GM13976 (cell line): Measurements from ENCODE around the gene SCAPER.

Source experiments
- DNase-seq: peaks from one replicate; pipeline ENCODE4 v3.0.0; 2012; ENCODE audit warnings: low spot score
- in situ Hi-C: fragments of 300-500 bp; cut with MboI; formaldehyde crosslinking; loops from one replicate; pipeline ENCODE4 v1.12.0; 2022; ENCODE audit warnings: low sequenced_read_pairs, mixed read lengths, inconsistent platforms; ENCODE audit not compliant: unreplicated experiment
- TF ChIP-seq, protein P1 (sequence below): IDR thresholded peaks from 2 replicates; pipeline ENCODE4 v1.5.1; 2012; ENCODE audit warnings: borderline replicate concordance, mild to moderate bottlenecking; ENCODE audit not compliant: insufficient read depth; ENCODE audit errors: extremely low read depth, missing control alignments, control extremely low read depth

The SCAPER gene

DNA sequence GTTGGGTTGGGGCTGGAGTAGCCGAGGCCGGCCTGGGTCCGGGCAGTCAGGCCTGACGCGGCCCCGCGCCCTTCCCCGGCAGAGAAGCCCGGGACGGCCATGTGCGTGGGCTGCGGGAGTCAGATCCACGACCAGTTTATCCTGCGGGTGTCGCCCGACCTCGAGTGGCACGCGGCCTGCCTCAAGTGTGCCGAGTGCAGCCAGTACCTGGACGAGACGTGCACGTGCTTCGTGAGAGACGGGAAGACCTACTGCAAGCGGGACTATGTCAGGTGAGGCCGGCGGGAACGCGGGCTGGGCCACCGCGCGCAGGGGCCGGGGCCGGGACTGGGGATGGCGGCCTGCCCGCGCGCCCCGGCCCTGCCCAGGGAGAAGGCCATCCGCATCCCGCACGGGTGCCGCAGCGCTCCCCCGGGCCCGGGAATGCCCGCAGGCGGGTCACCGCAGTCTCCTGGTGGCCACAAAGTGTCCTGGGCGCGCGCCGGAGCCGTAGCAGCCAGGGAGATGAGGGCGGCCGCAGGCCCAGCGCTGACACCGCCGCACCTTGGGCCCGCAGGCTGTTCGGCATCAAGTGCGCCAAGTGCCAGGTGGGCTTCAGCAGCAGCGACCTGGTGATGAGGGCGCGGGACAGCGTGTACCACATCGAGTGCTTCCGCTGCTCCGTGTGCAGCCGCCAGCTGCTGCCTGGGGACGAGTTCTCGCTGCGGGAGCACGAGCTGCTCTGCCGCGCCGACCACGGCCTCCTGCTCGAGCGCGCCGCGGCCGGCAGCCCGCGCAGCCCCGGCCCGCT, 567.2 kb downstream of the SCAPER start:
- in situ Hi-C loops, result no loop called here
- TF ChIP-seq, protein P1, sequence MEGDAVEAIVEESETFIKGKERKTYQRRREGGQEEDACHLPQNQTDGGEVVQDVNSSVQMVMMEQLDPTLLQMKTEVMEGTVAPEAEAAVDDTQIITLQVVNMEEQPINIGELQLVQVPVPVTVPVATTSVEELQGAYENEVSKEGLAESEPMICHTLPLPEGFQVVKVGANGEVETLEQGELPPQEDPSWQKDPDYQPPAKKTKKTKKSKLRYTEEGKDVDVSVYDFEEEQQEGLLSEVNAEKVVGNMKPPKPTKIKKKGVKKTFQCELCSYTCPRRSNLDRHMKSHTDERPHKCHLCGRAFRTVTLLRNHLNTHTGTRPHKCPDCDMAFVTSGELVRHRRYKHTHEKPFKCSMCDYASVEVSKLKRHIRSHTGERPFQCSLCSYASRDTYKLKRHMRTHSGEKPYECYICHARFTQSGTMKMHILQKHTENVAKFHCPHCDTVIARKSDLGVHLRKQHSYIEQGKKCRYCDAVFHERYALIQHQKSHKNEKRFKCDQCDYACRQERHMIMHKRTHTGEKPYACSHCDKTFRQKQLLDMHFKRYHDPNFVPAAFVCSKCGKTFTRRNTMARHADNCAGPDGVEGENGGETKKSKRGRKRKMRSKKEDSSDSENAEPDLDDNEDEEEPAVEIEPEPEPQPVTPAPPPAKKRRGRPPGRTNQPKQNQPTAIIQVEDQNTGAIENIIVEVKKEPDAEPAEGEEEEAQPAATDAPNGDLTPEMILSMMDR, result no peak
- peak; percentile 30 for DNase-seq

DNA sequence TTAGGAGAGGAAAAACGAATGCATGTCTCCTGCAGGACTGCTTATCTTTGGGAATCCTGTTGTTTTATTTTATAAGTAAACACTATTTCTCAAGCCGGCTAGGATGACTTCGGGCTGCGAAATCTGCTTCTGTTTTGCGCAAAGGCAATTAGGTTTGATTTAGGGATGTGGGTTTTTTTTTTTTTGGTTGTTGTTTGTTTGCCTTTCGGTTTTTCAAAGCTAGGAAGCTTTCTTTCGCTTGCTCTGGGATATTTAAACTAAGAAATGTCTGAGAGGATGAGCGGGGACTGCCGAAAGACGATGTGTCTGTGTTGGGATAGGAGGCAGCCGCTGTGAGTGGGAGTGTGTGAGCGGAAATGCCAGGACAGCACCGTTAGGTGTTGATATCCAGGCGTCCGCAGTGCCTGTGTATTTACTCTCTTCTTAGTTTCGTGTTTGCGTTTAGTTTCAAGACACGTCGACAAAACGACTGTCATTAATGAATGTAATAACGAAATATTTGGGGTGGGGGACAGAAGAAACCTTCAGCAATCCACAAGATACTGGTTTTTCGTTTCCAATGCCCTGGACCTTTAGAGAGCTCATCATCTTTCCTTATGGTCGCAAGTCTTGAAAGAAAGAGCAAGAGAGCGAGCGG, 568.0 kb downstream of the SCAPER start:
- TF ChIP-seq, protein P1, result no peak
- in situ Hi-C loops, result no loop called here
- peak; percentile 48 for DNase-seq

DNA sequence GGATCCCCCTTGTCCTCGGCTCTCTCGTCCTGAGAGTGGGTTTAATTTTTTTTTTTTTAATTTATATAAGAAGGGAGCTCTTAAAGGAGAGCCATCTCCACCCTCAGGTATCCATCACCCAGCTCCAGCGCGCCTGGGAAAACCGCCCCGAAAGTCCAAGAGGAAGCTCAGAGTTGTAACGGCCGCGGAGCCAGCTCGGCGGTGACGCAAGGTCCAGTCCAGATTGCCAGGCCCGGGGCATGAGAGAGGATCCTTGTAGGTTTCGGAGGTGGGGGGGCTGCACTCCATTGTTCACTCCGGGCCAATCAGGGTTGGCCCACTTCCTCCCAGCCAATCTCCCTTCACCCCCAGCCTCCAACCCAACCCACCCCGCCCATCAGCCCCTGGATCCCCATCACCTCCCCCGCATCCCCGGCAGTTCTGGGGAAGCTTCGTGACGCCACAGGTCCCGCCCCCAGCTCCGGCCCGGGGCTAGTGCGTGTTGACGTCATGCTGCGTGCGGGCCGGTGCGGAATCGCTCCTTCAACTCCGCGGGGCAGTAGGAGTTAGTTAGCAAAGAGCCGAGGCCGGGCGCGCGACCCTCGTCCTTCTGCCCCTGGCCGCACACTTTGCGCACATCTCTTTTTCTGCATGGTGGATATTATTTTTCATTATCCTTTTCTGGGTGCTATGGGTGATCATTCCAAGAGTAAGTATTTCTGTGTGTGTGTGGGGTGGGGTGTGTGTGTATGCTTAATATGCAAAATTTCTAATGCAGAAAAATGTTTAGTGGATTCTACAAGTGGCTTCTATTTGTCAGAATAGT, 568.7 kb downstream of the SCAPER start, which contains the start of gene ISL2:
Gene ISL2 (plus strand): TSS at position 520 of the 805 bp plus-strand sequence. CDS start 111 bp downstream, at position 631.
- in situ Hi-C loops, result no loop called here

DNA sequence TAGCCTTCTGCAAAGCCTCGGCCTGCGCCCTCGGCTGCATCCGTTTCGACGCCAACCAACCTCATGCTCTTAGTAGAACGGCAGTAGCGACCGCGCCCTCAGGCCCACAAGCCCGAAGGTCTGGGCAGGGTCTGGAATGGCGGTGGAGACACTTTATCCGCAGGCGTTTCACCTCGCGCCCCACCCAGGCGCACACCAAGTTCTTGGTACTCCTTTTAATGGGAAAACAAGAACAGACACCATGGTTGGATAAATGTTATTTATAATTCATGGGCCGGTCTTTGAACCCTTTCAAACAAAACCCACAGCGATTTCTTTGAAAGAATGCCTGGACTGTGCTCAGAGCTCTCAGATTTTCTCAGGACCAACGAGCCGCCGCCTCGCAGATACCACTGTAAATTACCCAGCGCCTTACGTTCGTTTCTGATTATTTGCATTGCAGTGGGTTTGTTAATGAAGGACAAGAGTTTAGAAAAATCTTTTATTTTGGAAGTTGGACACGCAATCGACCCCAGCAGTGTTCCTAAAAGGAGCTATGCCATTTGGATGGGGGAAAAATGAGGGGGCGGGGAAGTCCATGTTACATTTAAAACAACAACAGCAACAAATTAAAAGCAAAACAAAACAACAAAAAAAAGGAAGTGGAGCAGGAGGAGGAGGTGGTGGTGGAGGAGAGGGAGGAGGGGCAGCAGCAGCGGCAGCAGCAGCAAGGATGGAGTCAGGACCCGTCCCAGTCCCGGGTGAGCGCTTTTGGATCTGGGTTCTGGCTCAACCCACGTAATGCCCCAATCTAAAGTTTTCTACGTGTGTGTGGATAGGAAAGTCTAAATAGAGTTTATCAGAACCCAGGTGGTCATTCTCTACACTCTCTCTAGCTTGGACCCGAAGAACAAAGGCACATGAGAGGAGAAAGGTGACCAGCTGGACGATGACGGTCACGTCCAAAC, 569.6 kb downstream of the SCAPER start:
- TF ChIP-seq, protein P1, result no peak
- in situ Hi-C loops, result no loop called here
- DNase-seq, result peak; percentile 55

More for the DNA sequence above, 568.7 kb downstream of the SCAPER start, which contains the start of gene ISL2:
- peak; percentile 95 for DNase-seq
- TF ChIP-seq, protein P1, result no peak

DNA sequence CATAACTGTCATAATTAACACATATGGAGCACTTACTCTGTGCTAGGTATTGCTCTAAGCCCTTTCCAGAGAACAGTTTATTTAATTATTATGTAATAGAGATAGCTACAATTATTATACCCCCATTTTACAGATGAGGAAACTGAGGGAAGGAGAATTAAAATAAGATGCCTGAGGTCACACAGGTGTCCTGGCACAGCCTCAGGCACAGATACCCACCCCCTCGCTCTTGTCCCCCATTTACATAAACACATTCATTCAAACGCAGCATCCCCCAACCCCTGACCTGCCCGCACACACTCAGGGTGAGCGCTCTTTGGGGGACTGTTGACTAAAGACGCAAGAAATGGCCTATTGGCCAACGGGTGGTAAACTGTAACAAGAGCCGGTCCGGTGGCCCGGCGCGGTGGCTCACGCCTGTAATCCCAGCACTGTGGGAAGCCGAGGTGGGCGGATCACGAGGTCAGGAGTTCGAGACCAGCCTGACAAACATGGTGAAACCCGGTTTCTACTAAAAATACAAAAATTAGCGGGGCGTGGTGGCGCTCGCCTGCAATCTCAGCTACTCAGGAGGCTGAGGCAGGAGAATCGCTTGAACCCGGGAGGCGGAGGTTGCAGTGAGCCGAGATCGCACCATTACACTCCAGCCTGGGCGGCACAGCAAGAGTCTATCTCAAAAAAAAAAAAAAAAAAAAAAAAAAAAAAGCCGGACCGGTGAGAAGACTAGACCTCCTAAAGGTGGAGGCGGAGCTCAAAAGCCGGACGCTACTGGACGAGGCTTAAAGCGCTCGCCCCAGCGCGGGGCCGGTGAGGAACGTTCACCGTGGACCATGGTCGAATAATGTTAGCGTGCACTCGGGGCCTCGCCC, 570.5 kb downstream of the SCAPER start:
- in situ Hi-C loops, result no loop called here
- DNase-seq, result no peak
- TF ChIP-seq, protein P1, result no peak
